Measurements from ENCODE around the gene CEP19.

- TF ChIP-seq CTCF (IDR thresholded peaks at IDR 0.05) = no peak
- TF ChIP-seq POLR2A (IDR thresholded peaks at IDR 0.05) = no peak
These were observed 16.9 kb downstream of the CEP19 start for GRCh38 chr3:196694941-196695848.
